PFSK-1 (cell line): ENCODE measurements around the gene HLA-DQB1.

Experiments used
- POLR2AphosphoS5 ChIP-seq: IDR thresholded peaks from 2 replicates; pipeline ENCODE4 v1.6.1; 2012; ENCODE audit warnings: low read depth, mild to moderate bottlenecking, control low read depth, low read length, moderate library complexity
- SIN3A ChIP-seq: IDR thresholded peaks from 2 replicates; pipeline ENCODE4 v1.6.1; 2012; ENCODE audit warnings: mild to moderate bottlenecking, low read length, moderate library complexity, borderline replicate concordance; ENCODE audit not compliant: insufficient read depth
- TAF1 ChIP-seq: IDR thresholded peaks from 2 replicates; pipeline ENCODE4 v1.6.1; 2012; ENCODE audit warnings: low read length, control low read depth, borderline replicate concordance; ENCODE audit not compliant: insufficient read depth
- TF ChIP-seq, protein P1 (sequence below), 2 experiments: IDR thresholded peaks; 2 replicates each; pipeline versions ENCODE4 v1.6.1 to v1.8.0; 2011 to 2012; ENCODE audit warnings: low read depth in 2 of 2, low read length in 2 of 2, control low read depth in 1 of 2, inconsistent platforms in 1 of 2, mild to moderate bottlenecking in 1 of 2, moderate library complexity in 1 of 2; ENCODE audit not compliant: insufficient read depth in 1 of 2

DNA sequence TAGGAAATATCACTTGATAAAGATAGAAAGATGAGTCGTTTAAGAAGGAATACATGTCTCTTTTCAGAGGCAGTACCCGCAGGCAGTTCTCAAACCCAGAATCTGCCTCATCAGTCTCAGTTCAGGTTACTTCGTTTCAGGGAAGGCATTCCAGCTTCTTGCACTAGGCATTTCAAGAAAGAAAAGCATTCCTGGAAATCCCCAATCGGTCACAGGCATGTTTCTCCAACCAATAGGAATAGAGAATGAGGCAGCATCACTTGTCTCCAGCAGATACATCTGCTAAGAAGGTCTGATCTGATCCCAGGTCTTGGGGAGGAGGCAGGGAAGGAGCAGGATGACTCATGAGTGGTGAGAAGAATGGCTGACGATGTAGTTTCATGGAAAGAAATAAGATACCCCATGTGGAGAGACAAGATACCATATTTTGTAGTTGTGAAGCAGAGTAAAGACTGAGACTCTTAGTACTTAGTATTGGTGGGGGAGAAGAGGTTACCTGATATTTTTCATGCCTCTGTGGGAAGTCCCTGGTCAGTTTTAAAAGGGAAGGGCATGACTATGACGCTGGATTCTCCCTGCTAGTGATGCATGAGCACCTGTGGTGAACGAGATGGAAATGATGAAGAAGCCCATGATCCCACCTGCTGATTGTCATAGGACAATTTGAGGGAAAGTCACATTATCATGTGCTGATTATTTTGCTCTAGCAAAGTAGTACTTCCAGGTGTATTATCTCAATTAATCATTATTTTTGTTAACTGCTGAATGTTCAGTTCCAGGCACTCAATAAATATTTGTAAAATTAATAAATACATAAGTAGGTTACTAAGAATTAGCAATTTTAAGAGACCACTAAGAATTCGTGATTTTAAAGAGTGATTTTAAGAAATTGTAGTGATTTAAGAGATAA is 56.5 kb downstream of the HLA-DQB1 start:
- TF ChIP-seq TAF1: no peak
- TF ChIP-seq, protein P1, sequence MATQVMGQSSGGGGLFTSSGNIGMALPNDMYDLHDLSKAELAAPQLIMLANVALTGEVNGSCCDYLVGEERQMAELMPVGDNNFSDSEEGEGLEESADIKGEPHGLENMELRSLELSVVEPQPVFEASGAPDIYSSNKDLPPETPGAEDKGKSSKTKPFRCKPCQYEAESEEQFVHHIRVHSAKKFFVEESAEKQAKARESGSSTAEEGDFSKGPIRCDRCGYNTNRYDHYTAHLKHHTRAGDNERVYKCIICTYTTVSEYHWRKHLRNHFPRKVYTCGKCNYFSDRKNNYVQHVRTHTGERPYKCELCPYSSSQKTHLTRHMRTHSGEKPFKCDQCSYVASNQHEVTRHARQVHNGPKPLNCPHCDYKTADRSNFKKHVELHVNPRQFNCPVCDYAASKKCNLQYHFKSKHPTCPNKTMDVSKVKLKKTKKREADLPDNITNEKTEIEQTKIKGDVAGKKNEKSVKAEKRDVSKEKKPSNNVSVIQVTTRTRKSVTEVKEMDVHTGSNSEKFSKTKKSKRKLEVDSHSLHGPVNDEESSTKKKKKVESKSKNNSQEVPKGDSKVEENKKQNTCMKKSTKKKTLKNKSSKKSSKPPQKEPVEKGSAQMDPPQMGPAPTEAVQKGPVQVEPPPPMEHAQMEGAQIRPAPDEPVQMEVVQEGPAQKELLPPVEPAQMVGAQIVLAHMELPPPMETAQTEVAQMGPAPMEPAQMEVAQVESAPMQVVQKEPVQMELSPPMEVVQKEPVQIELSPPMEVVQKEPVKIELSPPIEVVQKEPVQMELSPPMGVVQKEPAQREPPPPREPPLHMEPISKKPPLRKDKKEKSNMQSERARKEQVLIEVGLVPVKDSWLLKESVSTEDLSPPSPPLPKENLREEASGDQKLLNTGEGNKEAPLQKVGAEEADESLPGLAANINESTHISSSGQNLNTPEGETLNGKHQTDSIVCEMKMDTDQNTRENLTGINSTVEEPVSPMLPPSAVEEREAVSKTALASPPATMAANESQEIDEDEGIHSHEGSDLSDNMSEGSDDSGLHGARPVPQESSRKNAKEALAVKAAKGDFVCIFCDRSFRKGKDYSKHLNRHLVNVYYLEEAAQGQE (IDR thresholded peaks at IDR 0.05; ENCODE audit: insufficient read depth in 1 of 2, low read depth in 2 of 2, low read length in 2 of 2): no peak
- TF ChIP-seq POLR2AphosphoS5: no peak
- TF ChIP-seq SIN3A: no peak
